ENCODE measurements around the gene PCSK2.

PCSK2 gene

GRCh38 chr20:17407550-17407949 lies 180.7 kb downstream of the PCSK2 start:
- no peak for DNase-seq

- DNase-seq = no peak
Observed at GRCh38 chr20:17417225-17417624, 190.4 kb downstream of the PCSK2 start.

GRCh38 chr20:17418737-17419136 lies 191.9 kb downstream of the PCSK2 start:
- no peak for DNase-seq

GRCh38 chr20:17419479-17420041 lies 192.7 kb downstream of the PCSK2 start:
- no peak for DNase-seq

- DNase-seq = no peak
Observed at GRCh38 chr20:17421493-17421892, 194.7 kb downstream of the PCSK2 start.

GRCh38 chr20:17423782-17424181 lies 196.9 kb downstream of the PCSK2 start:
- no peak for DNase-seq

GRCh38 chr20:17427638-17428037 lies 200.8 kb downstream of the PCSK2 start:
- DNase-seq = no peak

GRCh38 chr20:17430125-17430950 lies 203.5 kb downstream of the PCSK2 start:
- DNase-seq = no peak

GRCh38 chr20:17431621-17432364 lies 205.0 kb downstream of the PCSK2 start:
- DNase-seq = peak; percentile 1 to 19

- DNase-seq = no peak
Observed at GRCh38 chr20:17436664-17437063, 209.8 kb downstream of the PCSK2 start.

GRCh38 chr20:17437251-17437650 lies 210.4 kb downstream of the PCSK2 start:
- no peak for DNase-seq

GRCh38 chr20:17438436-17439039 lies 211.7 kb downstream of the PCSK2 start:
- no peak for DNase-seq

- DNase-seq = no peak
Observed at GRCh38 chr20:17439616-17440296, 212.9 kb downstream of the PCSK2 start.

GRCh38 chr20:17441745-17442144 lies 214.9 kb downstream of the PCSK2 start:
- no peak for DNase-seq

GRCh38 chr20:17442588-17442987 lies 215.7 kb downstream of the PCSK2 start:
- DNase-seq = no peak

- DNase-seq = no peak
Observed at GRCh38 chr20:17443131-17443858, 216.5 kb downstream of the PCSK2 start.

- no peak for DNase-seq
Observed at GRCh38 chr20:17444091-17444490, 217.3 kb downstream of the PCSK2 start.

- DNase-seq = no peak
Observed at GRCh38 chr20:17445543-17445942, 218.7 kb downstream of the PCSK2 start.

- no peak for DNase-seq
Observed at GRCh38 chr20:17446171-17446570, 219.3 kb downstream of the PCSK2 start.

- no peak for DNase-seq
Observed at GRCh38 chr20:17448071-17448470, 221.2 kb downstream of the PCSK2 start.

- no peak for DNase-seq
Observed at GRCh38 chr20:17449031-17449430, 222.2 kb downstream of the PCSK2 start.

- no peak for DNase-seq
Observed at GRCh38 chr20:17452441-17452840, 225.6 kb downstream of the PCSK2 start.

Data from AML-193 (cell line).